IMR-90 (cell line): Measurements from ENCODE around the gene METTL24. TPM values are rescaled to one million over a fixed set of nuclear protein-coding genes. Genes with fewer than 3 reads are reported as not detected.
"Not testable (repeated sequence)": the region's sequence is repeated elsewhere in the genome, so short reads cannot be mapped to it uniquely, and the experiment has no call there.

Experiments
- ATAC-seq: fragments of 200-7000 bp; cut with Tn5 transposase; 2 replicates; pipeline ENCODE4 v1.9.1; 2020; ENCODE audit warnings: low read depth, mild to moderate bottlenecking, moderate library complexity
- BruUV-seq: library from RNA; stranded (reverse); fragments of 400-500 nt; replicated peaks from 2 replicates; lab custom pipeline; 2021; lab: Mats Ljungman, UMichigan
- CTCF ChIA-PET: fragments of 300-600 bp; formaldehyde crosslinking; extraction: SDS; loops from one replicate; lab custom pipeline; 2021; ENCODE audit warnings: antibody characterized with exemption; lab: Yijun Ruan, JAX
- POLR2A ChIA-PET: fragments of 300-600 bp; sonication (Branson Sonifier 250); formaldehyde crosslinking; loops from one replicate; lab custom pipeline; 2022; ENCODE audit warnings: antibody characterized with exemption; ENCODE audit not compliant: unreplicated experiment; lab: Charles Lee
- DNase-seq: peaks from one replicate; pipeline ENCODE4 v3.0.0; 2013
- H2AFZ ChIP-seq: replicated peaks from 2 replicates; pipeline ENCODE3; 2013; ENCODE audit warnings: low read length, mild to moderate bottlenecking; ENCODE audit not compliant: poor library complexity
- H2AK5ac ChIP-seq: 2 replicates; pipeline ENCODE4 v1.6.1; 2013; ENCODE audit warnings: low read depth, low read length, inconsistent platforms
- H2AK9ac ChIP-seq: replicated peaks from 2 replicates; pipeline ENCODE3; 2013; ENCODE audit warnings: mild to moderate bottlenecking, low read depth, low read length, moderate library complexity; ENCODE audit not compliant: poor library complexity
- H2BK120ac ChIP-seq: 2 replicates; pipeline ENCODE4 v1.6.1; 2013; ENCODE audit warnings: low read depth, low read length, inconsistent platforms
- H2BK15ac ChIP-seq: 3 replicates; pipeline ENCODE4 v1.6.1; 2013; ENCODE audit warnings: low read depth, low read length, inconsistent platforms
- H2BK20ac ChIP-seq: 2 replicates; pipeline ENCODE4 v1.6.1; 2013; ENCODE audit warnings: low read depth, mild to moderate bottlenecking, inconsistent platforms, low read length, moderate library complexity
- H2BK5ac ChIP-seq: 2 replicates; pipeline ENCODE4 v1.6.1; 2013; ENCODE audit warnings: mild to moderate bottlenecking, low read depth, low read length, inconsistent platforms; ENCODE audit not compliant: poor library complexity, severe bottlenecking
- H3K14ac ChIP-seq: replicated peaks from 2 replicates; pipeline ENCODE4 v1.6.1; 2013; ENCODE audit warnings: low read depth, low read length, inconsistent platforms
- H3K18ac ChIP-seq: 2 replicates; pipeline ENCODE4 v1.6.1; 2013; ENCODE audit warnings: low read depth, low read length, control low read depth
- H3K23ac ChIP-seq: 2 replicates; pipeline ENCODE4 v1.6.1; 2013; ENCODE audit warnings: low read depth, low read length, inconsistent platforms
- H3K27ac ChIP-seq: 2 replicates; pipeline ENCODE4 v1.5.1; 2013; ENCODE audit warnings: mild to moderate bottlenecking, control low read depth, low read length; ENCODE audit not compliant: insufficient read depth
- H3K27me3 ChIP-seq: 2 replicates; pipeline ENCODE4 v1.6.1; 2013; ENCODE audit warnings: low read length; ENCODE audit not compliant: control insufficient read depth, insufficient read depth
- H3K36me3 ChIP-seq: 2 replicates; pipeline ENCODE4 v1.6.1; 2013; ENCODE audit warnings: low read length, mixed read lengths; ENCODE audit not compliant: control insufficient read depth, insufficient read depth
- H3K4ac ChIP-seq: 2 replicates; pipeline ENCODE4 v1.6.1; 2013; ENCODE audit warnings: low read depth, low read length, inconsistent platforms
- H3K4me1 ChIP-seq: 2 replicates; pipeline ENCODE4 v1.6.1; 2013; ENCODE audit warnings: low read length, mixed read lengths; ENCODE audit not compliant: control insufficient read depth, insufficient read depth
- H3K4me2 ChIP-seq: 2 replicates; pipeline ENCODE4 v1.6.1; 2013; ENCODE audit warnings: low read depth, mild to moderate bottlenecking, control low read depth, low read length, moderate library complexity
- H3K4me3 ChIP-seq: 2 replicates; pipeline ENCODE4 v1.5.1; 2013; ENCODE audit warnings: low read depth, mild to moderate bottlenecking, control low read depth, low read length, moderate library complexity; ENCODE audit not compliant: insufficient read depth
- H3K56ac ChIP-seq: 2 replicates; pipeline ENCODE4 v1.6.1; 2013; ENCODE audit warnings: low read length, inconsistent platforms; ENCODE audit not compliant: insufficient read depth; ENCODE audit errors: extremely low read depth
- H3K79me1 ChIP-seq, 2 experiments: 2 replicates each; pipeline ENCODE4 v1.6.1; 2013; ENCODE audit warnings: low read length in 2 of 2, inconsistent platforms in 1 of 2, low read depth in 1 of 2
- H3K9ac ChIP-seq: 2 replicates; pipeline ENCODE4 v1.6.1; 2013; ENCODE audit warnings: low read depth, low read length, control low read depth
- H3K9me1 ChIP-seq: 2 replicates; pipeline ENCODE4 v1.6.1; 2013; ENCODE audit warnings: low read length, inconsistent platforms; ENCODE audit not compliant: insufficient read depth
- H3K9me3 ChIP-seq: 2 replicates; pipeline ENCODE4 v1.6.1; 2013; ENCODE audit warnings: low read length; ENCODE audit not compliant: control insufficient read depth, insufficient read depth
- H4K20me1 ChIP-seq: 2 replicates; pipeline ENCODE4 v1.6.1; 2013; ENCODE audit warnings: low read length, inconsistent platforms; ENCODE audit not compliant: insufficient read depth
- H4K5ac ChIP-seq: 2 replicates; pipeline ENCODE4 v1.6.1; 2013; ENCODE audit warnings: mild to moderate bottlenecking, low read depth, low read length, control low read depth
- H4K8ac ChIP-seq, 2 experiments: 2 replicates each; pipeline ENCODE4 v1.6.1; 2013; ENCODE audit warnings: low read depth in 2 of 2, low read length in 2 of 2, control low read depth in 1 of 2, inconsistent platforms in 1 of 2
- H4K91ac ChIP-seq: 2 replicates; pipeline ENCODE4 v1.6.1; 2013; ENCODE audit warnings: low read depth, low read length, inconsistent platforms; ENCODE audit not compliant: insufficient read depth
- CEBPB ChIP-seq: IDR thresholded peaks from 2 replicates; pipeline ENCODE4 v1.6.1; 2012; ENCODE audit warnings: low read depth, low read length, improper control_type of control experiment
- CHD1 ChIP-seq: IDR thresholded peaks from 2 replicates; pipeline ENCODE4 v1.6.1; 2012; ENCODE audit warnings: low read depth, low read length, improper control_type of control experiment
- FOS ChIP-seq: fragments of 150-350 bp; IDR thresholded peaks from 2 replicates; pipeline ENCODE4 v1.6.1; 2016; ENCODE audit warnings: low read depth, low read length
- MXI1 ChIP-seq: IDR thresholded peaks from 2 replicates; pipeline ENCODE4 v1.6.1; 2012; ENCODE audit warnings: low read depth, mild to moderate bottlenecking, low read length, moderate library complexity, borderline replicate concordance
- POLR2A ChIP-seq: IDR thresholded peaks from 2 replicates; pipeline ENCODE4 v1.6.1; 2012; ENCODE audit warnings: mild to moderate bottlenecking, low read depth, low read length
- RAD21 ChIP-seq: IDR thresholded peaks from 2 replicates; pipeline ENCODE4 v1.6.1; 2012; ENCODE audit warnings: low read length, improper control_type of control experiment
- RCOR1 ChIP-seq: IDR thresholded peaks from 2 replicates; pipeline ENCODE4 v1.6.1; 2012; ENCODE audit warnings: mild to moderate bottlenecking, low read length, improper control_type of control experiment; ENCODE audit not compliant: insufficient replicate concordance
- RFX5 ChIP-seq: IDR thresholded peaks from 2 replicates; pipeline ENCODE4 v1.8.0; 2012; ENCODE audit warnings: low read depth, mild to moderate bottlenecking, low read length, moderate library complexity
- SMC3 ChIP-seq: fragments of 150-350 bp; IDR thresholded peaks from 2 replicates; pipeline ENCODE4 v1.6.1; 2016; ENCODE audit warnings: low read depth, mild to moderate bottlenecking, antibody characterized with exemption, low read length, moderate library complexity
- WGBS, 2 experiments: methylation state at CpG; one replicate each; pipeline versions ENCODE4 v1.1.5 to v1.1.7; 2013; ENCODE audit warnings: missing lambda C conversion rate in 2 of 2; ENCODE audit not compliant: insufficient read length in 1 of 2; ENCODE audit errors: extremely low coverage in 2 of 2; 5-methylcytosine and 5-hydroxymethylcytosine counted together
- dilution Hi-C: fragments of 300-500 bp; cut with HindIII; formaldehyde crosslinking; loops from one replicate; pipeline ENCODE4 v1.14.3; 2018; ENCODE audit warnings: low sequenced_read_pairs; ENCODE audit not compliant: unreplicated experiment
- in situ Hi-C: fragments of 300-500 bp; cut with MboI; formaldehyde crosslinking; loops from 3 replicates; pipeline ENCODE4 v1.14.3; 2019; ENCODE audit warnings: low sequenced_read_pairs, inconsistent platforms, mixed read lengths
- intact Hi-C: fragments of 100-400 bp; cut with micrococcal nuclease; formaldehyde crosslinking; loops from 2 replicates; pipeline ENCODE4 v1.10.0; 2022
- polyA plus RNA-seq, 3 experiments: library from polyadenylated mRNA; depleted of rRNA; stranded (reverse); fragments of >200 nt; gene quantifications; 2 replicates each; pipeline ENCODE4 v1.2.3, GENCODE V29; 2012; ENCODE audit warnings: low replicate concordance in 1 of 3
- total RNA-seq: library from RNA; depleted of rRNA; stranded (reverse); fragments of >200 nt; gene quantifications from 2 replicates; pipeline ENCODE4 v1.2.3, GENCODE V29; 2012
- TF ChIP-seq, protein P1 (sequence below): fragments of 150-350 bp; IDR thresholded peaks from 2 replicates; pipeline ENCODE4 v1.6.1; 2017; ENCODE audit warnings: mild to moderate bottlenecking, antibody characterized with exemption, low read length, low read depth

METTL24 gene
- total and polyA plus RNA-seq, 2 of the 4 experiments (the other 2 are of a cell fraction): not detected

- Histone ChIP-seq H4K5ac (no peak overlapping the region), H3K18ac (no peak overlapping the region), H2AK9ac (no peak overlapping the region), H3K9ac (no peak overlapping the region), H2AK5ac (no peak overlapping the region), H4K91ac (no peak overlapping the region), H3K9me3 (no peaks in the 10 kb centered on the region; the same call in 1 of the 2 replicates), H3K27ac (no peak overlapping the region), H3K27me3 (peaks cover 3% of the 10 kb centered on the region), H3K56ac (no peak overlapping the region), H3K4me2 (no peak overlapping the region), H2BK5ac (no peak overlapping the region), H3K4ac (no peak overlapping the region), H3K36me3 (no peaks in the 10 kb centered on the region), H3K14ac (no peak overlapping the region), H4K20me1 (no peaks in the 10 kb centered on the region), H3K4me1 (no peaks in the 10 kb centered on the region), H3K4me3 (no peak overlapping the region), H4K8ac (no peak overlapping the region), H2BK15ac (no peak overlapping the region), H2BK120ac (no peak overlapping the region), H3K23ac (no peak overlapping the region), H3K9me1 (no peaks in the 10 kb centered on the region), H3K79me1 (no peaks in the 10 kb centered on the region), H2BK20ac (no peak overlapping the region), H2AFZ (no peak overlapping the region)
- TF ChIP-seq POLR2A (no peak), CHD1 (no peak), RCOR1 (no peak), RFX5 (no peak), MXI1 (no peak), CEBPB (no peak), RAD21 (no peak), SMC3 (no peak), FOS (no peak)
- TF ChIP-seq, protein P1, sequence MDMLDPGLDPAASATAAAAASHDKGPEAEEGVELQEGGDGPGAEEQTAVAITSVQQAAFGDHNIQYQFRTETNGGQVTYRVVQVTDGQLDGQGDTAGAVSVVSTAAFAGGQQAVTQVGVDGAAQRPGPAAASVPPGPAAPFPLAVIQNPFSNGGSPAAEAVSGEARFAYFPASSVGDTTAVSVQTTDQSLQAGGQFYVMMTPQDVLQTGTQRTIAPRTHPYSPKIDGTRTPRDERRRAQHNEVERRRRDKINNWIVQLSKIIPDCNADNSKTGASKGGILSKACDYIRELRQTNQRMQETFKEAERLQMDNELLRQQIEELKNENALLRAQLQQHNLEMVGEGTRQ: no peak
- CTCF ChIA-PET: interaction anchor here (1.1 kb wide), 1 partner anchor 9 kb away, joined by 4 read pairs; no protein-coding TSS in a partner anchor
- intact Hi-C loops: no loop called here
- no TSS peak for BruUV-seq
- POLR2A ChIA-PET: no interaction called here
- in situ Hi-C loops: no loop called here
- no peak for ATAC-seq
- DNase-seq: no peak
- no CpG with 5 or more reads among the region's 7 CpGs for WGBS, 2 experiments
- dilution Hi-C loops: no loop called here
These were observed 81.0 kb downstream of the METTL24 start for GRCh38 chr6:110277100-110277665.

- H3K4me2 ChIP-seq, H2BK15ac ChIP-seq, H2BK20ac ChIP-seq, H3K27ac ChIP-seq, H3K23ac ChIP-seq, H3K9me1 ChIP-seq, H3K9ac ChIP-seq, CTCF ChIA-PET, BruUV-seq, dilution Hi-C loops, H3K4me3 ChIP-seq, POLR2A ChIA-PET, H4K8ac ChIP-seq, H4K91ac ChIP-seq, H2AK9ac ChIP-seq, H3K4ac ChIP-seq, H3K56ac ChIP-seq, H3K79me1 ChIP-seq, H3K18ac ChIP-seq, H3K14ac ChIP-seq, H3K36me3 ChIP-seq, H4K20me1 ChIP-seq, H4K5ac ChIP-seq, H2AK5ac ChIP-seq, intact Hi-C loops, H3K9me3 ChIP-seq, H2AFZ ChIP-seq, H3K4me1 ChIP-seq, DNase-seq, in situ Hi-C loops, ATAC-seq, H3K27me3 ChIP-seq, H2BK120ac ChIP-seq, H2BK5ac ChIP-seq: not testable (repeated sequence)
These were observed 85.4 kb downstream of the METTL24 start for GRCh38 chr6:110272781-110273180.
